NCI-H187 (cell line): ENCODE measurements around the gene OR3A2.
"Not testable (repeated sequence)": the region's sequence is repeated elsewhere in the genome, so short reads cannot be mapped to it uniquely, and the experiment has no call there.

ENCODE experiments used
- DNase-seq, 2 experiments: peaks; one replicate each; lab custom pipeline; 2025; lab: John Stamatoyannopoulos, UW

The OR3A2 gene

DNA sequence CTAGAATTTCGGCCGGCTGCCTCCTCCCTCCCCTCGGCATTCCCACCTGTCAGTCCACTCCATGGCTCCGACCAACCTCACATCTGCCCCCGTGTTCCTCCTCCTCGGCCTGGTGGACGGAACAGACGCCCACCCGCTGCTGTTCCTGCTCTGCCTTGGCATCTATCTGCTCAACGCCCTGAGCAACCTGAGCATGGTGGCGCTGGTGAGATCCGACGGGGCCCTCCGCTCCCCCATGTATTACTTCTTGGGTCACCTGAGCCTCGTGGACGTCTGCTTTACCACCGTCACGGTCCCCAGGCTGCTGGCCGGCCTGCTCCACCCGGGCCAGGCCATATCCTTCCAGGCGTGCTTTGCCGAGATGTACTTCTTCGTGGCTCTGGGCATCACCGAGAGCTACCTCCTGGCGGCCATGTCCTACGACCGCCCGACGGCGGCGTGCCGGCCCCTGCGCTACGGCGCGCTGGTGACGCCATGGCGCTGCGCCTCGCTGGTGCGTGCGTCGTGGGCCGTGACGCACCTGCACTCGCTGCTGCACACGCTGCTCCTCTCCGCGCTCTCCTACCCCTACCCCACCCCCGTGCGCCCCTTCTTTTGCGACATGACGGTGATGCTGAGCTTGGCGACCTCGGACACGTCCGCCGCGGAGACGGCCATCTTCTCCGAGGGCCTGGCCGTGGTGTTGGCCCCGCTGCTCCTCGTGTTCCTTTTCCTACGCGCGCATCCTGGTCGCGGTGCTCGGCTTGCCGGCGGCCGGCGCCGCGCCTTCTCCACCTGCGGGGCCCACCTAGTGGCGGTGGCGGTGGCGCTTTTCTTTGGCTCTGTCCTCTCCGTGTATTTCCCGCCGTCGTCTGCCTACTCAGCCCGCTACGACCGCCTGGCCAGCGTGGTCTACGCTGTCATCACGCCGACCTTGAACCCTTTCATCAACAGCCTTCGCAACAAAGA is at the start of gene OR3A2:
Gene OR3A2 (minus strand): TSS at position 440 of the 948 bp plus-strand sequence.
- no peak for DNase-seq

DNA sequence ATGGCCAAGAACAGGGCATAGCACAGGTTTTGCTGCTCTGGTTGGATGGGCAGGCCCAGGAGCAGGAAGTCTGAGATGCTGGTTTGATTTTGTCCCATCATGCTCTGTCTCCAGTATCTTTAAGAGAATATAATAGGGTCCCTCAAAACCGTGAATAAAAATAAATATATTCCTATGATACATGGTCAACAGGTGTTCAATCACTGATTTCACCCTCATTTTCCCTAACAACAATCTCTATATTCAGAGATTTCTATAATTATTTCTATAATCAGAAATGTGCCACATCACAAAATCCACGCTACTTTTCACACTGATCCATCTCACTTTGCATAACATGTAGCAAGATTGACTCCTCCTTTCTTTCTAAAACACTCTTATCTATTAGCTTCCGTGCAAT is 47.6 kb upstream of the OR3A2 start, which contains the start of gene OR1E2:
Gene OR1E2 (minus strand): TSS at position 101 of the 400 bp plus-strand sequence. CDS start 0 bp downstream, at position 101.
- DNase-seq, result no peak

DNA sequence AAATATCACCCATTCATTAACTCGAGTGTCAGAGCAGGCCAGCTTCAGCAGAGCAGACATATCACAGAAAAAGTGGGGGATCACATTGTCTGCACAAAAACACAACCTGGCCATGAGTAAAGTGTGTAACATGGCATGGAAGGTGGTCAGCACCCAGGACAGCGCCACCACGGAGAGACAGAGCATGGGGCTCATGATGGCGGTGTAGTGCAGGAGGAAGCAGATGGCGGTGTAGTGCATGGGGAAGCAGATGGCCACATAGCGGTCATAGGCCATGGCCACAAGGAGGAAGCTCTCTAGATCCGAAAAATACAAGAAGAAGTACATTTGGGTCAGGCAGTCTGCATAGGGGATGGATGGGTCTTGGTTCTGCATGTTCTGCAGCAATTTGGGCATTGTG is 47.1 kb upstream of the OR3A2 start:
- DNase-seq, result not testable (repeated sequence)

DNA sequence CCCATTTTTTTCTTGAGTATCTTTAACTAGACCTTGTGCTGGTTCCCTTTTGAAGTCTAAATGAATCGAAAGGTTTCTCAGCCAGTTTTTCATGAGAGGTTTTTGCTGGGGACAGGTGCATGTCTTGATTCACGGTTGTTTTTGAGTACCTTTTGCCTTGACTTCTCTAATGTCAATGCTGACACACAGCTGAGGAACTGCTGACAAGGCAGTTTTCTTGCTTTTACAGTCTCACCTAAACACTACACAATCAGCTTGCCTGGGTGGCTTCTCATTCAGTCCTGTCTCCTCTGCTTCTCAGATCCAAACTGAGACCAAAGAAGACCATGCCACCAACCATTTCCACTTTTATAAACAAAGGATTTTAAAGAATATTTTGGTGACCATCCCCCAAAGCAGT is 32.1 kb upstream of the OR3A2 start:
- DNase-seq, result no peak

DNA sequence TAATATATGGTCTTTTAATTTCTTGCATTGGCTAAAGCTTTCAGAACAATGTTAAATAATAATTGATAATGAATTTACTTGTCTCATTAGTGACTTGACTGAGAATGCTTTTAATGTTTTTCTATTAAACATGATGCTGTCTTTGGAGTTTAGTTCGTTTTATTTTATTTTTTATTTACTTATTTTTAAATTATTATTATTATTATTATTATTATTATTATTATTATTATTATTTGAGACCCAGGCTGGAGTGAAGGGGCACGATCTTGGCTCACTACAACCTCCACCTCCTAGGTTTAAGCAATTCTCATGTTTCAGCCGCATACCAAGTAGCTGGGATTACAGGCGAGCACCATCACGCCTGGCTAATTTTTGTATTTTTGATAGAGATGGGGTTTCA is 29.5 kb upstream of the OR3A2 start:
- no peak for DNase-seq

DNA sequence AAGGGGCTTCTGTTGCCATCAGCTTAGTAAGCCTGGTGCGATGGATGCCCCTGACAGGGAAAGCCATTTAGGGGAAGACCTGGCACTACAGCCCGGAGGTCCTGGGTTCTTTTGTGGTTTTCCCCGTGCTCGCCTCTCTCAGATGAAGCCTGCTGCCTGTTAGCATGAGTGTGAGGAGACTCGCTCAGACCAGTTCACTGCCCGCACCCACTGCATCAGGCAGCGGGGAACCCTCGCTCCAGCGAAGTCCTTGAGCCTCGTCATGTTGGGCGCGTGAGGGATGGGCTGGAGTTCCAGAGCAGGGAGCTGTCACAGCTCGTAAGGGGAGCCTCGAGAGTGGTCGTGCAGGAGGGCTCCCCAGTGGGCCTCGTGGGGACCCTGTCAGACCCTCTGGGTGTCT is 26.1 kb upstream of the OR3A2 start:
- DNase-seq, result not testable (repeated sequence)

DNA sequence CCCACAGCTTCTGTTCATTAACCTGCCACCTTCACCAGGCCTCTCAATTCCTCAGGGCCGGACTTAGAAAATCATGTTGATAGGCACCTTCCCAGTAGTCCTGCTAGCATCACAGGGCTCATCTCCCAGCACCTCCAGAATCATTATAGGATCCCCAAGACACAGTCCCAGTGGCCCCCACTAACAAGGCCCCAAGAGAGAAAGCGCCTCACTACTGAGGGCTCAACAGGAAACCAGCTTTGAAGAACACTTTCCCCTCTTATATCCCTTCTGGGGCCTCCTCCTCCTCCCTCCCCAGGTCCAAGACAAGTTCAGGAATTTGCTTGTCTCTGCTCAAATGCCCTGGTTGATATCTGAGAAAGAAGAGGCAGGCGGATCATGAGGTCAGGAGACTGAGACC is 25.0 kb upstream of the OR3A2 start, which contains the start of gene OR3A3:
Gene OR3A3 (plus strand): TSS at position 301 of the 400 bp plus-strand sequence.
- DNase-seq, result no peak

DNA sequence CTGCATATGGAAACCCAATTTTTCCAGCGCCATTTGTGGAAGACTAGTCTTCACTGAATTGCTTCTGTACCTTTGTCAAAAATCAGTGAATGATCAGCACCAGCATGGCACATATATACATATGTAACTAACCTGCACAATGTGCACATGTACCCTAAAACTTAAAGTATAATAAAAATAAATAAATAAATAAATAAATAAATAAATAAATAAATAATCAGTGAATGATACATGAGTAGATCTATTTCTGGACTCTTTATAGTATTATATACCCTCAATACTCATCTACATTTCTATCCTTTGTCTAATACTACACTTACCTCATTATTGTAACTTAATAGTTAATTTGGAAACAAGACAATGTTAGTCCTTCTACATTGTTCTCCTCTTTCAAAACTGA is 17.7 kb upstream of the OR3A2 start:
- DNase-seq, result not testable (repeated sequence)

DNA sequence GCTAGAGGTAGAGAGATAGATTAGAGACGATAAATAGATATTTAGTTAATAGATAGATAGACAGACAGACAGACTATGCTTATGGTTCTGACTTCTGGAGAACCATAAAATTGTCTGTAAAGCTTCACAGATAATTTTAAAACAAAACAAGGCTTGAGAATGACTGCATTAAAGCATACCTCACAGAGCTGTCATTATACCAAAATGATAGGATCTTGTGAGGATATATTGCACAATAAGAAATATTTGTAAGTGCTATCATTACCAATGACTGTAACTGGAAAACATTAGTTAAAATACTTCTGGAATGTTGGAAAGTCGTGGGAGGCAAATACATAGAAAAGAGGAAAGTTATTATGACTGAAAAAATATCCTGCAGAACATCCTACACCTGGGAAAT is 15.7 kb upstream of the OR3A2 start:
- no peak for DNase-seq

DNA sequence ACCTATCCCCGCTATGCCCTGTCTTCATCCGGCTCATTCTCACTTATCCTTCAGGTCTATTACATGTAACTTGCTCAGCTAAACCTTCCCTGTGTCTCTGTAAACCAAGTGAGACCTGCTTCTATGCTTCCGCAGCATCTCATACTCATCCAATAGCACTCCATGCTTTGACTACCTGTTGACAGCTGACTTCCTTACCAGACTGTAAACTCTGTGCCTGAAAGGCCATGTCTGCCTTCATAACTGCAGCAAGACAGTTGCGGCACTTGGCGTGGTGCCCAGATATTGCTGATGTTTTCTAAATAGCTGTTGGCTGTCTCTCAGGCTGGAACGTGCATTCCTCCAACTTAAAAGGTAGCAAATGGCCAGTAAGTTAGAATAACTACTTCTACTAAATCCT is 13.9 kb upstream of the OR3A2 start:
- no peak for DNase-seq

DNA sequence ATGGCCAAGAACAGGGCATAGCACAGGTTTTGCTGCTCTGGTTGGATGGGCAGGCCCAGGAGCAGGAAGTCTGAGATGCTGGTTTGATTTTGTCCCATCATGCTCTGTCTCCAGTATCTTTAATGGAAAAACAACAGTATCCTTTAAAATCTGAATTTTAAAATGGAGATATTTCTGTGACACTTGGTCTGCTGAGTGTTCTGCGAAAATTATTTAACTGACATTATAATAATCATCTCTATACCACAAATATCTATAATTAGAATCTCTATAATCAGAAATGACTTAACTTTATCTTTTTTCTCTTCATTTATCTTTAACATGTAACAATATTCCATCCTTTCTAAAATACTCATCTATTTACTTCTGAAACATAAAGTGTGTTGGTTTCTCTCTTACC is 12.2 kb upstream of the OR3A2 start, which contains the start of gene OR1E1:
Gene OR1E1 (minus strand): TSS at position 101 of the 400 bp plus-strand sequence. CDS start 0 bp downstream, at position 101.
- DNase-seq, result no peak

DNA sequence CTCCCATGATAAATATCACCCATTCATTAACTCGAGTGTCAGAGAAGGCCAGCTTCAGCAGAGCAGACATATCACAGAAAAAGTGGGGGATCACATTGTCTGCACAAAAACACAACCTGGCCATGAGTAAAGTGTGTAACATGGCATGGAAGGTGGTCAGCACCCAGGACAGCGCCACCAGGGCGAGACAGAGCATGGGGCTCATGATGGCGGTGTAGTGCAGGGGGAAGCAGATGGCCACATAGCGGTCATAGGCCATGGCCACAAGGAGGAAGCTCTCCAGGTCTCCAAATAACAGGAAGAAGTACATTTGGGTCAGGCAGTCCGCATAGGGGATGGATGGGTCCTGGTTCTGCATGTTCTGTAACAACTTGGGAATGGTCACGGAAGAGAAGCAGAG is 11.7 kb upstream of the OR3A2 start:
- DNase-seq, result not testable (repeated sequence)

DNA sequence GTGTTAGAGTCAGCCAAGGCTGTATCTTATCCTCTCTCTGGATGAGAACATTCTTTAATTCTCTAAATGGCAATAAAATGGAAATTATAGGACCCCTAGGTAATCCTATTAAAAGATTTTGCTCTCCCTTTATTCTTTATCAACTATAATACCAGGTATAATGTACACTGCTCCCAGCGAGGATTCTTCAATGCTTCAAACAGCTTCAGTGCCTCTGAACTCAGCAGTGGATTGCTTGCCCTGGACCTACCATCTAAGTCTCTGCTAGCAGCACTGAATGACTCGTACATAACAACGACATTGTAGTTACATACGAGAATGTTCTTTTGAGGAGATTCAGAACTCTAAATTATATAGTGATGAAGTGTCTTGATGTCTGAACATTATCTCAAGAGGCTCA is 3.7 kb upstream of the OR3A2 start:
- no peak for DNase-seq

DNA sequence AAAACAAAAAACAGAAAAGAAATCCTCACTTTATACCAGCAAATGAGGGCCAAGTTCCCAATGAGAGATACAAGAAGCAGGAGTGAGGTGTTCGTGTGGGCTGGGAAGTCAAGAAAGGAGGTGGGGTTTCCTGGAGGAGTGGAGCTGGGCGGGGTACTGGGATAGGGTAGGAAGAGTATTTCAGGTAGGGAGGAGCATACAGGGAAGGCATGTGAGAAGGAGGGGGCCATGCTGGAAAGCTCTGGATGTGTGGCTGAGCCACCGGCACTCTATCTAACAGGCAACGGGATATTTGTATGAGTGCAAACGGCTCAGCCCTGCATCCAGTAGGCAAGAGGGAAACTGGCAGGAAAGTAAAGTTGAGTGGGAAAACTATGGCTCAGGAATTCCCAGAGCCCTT is 4.2 kb downstream of the OR3A2 start:
- DNase-seq, result no peak

DNA sequence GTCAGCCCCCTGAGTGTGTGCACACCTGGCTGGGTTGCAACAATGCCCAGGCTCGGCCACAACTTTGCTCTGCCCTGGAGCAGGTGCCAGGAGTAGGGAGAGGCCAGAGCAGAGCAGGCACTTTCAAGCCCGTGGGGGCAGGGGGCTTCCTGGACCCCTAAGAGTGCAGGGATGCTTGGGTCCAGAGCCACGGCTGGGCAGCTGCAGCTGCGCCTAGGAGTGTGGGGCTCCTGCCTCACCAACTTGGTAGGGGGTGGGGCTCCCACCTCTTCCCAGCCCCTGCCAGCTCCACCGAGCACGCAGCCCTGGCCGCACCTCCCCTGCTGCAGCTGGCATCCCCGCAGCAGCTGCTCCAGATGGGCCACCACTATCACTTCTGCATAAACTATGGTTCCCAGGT is 7.8 kb downstream of the OR3A2 start:
- DNase-seq, result no peak

DNA sequence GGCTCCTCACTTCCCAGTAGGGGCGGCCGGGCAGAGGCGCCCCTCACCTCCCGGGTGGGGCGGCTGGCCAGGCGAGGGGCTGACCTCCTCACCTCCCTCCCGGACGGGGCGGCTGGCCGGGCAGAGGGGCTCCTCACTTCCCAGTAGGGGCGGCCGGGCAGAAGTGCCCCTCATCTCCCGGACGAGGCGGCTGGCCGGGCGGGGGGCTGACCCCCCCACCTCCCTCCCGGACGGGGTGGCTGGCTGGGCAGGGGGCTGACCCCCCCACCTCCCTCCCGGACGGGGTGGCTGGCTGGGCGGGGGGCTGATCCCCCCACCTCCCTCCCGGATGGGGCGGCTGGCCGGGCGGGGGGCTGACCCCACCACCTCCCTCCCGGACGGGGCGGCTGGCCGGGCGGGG is 14.9 kb downstream of the OR3A2 start:
- DNase-seq, result not testable (repeated sequence)

DNA sequence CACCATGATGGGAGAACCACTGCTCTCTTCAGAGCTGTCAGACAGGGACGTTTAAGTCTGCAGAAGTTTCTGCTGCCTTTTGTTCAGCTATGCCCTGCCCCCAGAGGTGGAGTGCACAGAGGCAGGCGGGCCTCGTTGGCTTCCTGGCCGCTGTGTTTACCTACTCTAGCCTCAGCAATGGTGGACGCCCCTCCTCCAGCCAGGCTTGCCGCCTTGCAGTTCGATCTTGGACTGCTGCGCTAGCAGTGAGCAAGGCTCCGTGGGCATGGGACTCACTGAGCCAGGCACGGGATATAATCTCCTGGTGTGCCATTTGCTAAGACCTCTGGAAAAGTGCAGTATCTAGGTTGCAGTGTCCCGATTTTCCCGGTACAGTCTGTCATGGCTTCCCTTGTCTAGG is 43.3 kb downstream of the OR3A2 start:
- DNase-seq, result not testable (repeated sequence)

DNA sequence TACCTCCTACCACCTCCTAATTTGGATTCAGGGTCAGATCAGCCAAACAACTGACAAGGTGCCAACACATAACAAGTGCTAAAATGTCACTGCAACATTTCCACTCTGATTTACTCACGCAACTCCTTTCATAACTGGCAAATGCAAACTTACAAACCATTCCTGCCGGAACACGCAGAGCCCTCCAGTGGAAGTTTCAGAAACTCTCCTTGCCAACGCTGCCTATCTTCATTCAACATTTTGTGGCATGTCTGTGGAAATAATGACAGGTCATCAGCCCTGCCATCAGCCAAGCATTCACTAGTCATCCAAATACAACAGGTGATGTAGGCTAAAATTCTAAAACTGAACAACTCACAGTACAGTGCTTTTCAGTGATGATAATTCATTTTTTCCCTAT is 50.2 kb downstream of the OR3A2 start:
- DNase-seq, result no peak

DNA sequence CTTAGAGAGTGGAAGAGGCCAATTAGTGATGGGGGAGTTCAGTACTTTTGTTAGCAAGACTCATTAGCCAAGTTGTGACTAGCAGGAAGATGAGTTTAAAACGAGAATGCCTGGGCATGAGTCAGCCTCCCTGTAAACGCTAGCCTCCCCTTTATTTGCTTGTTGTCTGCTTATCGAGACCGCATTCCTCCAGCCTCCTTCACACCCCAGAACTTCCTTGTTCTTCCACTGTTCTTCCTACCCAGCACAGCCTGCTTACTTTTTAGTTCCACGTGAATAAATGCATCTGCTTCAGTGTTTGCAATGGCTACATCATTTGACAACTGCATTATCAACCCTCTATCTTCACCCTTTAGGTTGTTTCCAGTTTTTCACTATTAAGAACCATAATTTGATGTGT is 67.8 kb downstream of the OR3A2 start:
- DNase-seq, result no peak

DNA sequence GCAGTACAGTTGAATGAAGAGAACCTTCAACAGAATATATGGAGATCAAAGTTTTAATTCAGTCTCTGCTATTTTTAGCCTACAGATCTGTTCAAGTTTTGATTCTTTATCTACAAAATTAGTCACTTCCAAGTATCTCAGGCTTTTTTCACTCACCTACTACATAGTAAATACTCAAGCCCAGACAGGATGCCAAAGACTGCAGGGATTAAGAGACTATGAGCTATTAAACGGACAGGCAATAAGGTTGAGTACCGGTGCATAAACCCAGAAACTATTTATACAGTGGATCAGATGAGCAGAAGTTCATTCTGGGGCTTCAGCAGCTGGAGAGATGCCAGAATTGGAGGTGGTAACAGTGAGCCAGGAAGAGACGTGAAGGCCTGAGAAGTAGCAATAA is 69.3 kb downstream of the OR3A2 start:
- DNase-seq, result no peak

DNA sequence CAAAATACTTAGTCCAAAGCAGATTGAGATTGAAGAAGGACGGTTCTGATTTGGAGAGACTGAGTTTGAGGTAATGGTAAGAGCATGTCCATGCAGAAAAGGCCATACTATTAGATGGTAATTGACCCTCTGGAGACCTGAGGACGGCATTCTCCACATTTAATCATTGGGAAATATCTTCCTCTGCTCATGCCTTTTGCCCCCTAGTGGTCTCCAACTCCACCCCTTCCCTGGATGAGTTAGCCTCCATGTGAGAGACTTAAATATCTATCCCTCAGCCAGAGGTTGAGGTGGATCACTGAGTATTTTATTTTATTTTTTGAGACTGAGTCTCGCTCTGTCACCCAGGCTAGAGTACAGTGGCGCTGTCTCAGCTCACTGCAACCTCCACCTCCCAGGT is 77.5 kb downstream of the OR3A2 start:
- no peak for DNase-seq

DNA sequence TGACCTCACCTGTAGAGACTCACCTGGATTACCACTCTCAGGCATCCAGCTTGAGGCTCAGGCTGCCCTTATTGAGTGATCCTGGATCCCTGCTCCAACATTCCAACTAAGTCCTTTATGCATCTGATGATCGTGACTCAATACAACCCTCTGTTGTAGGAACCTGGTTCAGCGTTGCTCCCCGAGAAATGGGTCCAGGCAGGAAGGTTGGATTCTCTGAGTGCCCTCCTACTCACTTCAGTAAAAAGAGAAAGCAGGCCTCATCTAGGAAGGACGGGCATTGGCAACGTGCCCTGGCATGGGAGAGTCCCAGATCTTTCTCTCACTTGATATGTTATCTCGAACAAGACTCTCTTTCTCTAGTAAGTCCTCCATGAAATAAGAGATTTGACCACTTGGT is 87.8 kb downstream of the OR3A2 start, which contains the start of gene OR3A1:
Gene OR3A1 (minus strand): TSS at position 101 of the 400 bp plus-strand sequence. CDS start 5,778 bp downstream, outside the sequence.
- DNase-seq, result no peak

DNA sequence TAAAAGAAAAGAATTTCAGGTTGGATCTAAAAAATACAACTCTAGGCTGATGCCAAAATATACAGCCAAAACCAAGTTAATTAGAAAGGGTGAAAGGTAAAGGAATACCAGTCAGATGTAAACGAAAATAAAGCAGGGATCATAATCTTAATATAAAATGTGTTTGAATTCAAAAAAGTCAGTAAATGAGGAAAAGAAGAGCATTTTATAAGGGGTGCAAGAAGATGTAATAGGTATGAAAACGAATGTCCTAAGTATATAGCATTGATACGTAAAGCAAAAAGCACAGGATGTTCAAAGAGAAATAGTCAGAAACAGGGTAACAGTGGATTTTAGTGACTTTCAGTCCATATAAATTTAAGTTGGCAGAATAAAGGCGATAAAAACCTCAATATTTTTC is 90.5 kb downstream of the OR3A2 start:
- DNase-seq, result no peak
